Activated CD8-positive, alpha-beta T cell treated with anti-CD3 and anti-CD28 coated beads for 36 hours (primary cell): ENCODE data around the gene GATB. TPM values are rescaled to one million over a fixed set of nuclear protein-coding genes. Genes with fewer than 3 reads are reported as not detected.

Experiments used
- ATAC-seq: fragments of 200-7000 bp; cut with Tn5 transposase; one replicate; pipeline ENCODE4 v1.10.0; 2021; ENCODE audit warnings: mild to moderate bottlenecking, moderate library complexity
- CTCF ChIA-PET: fragments of 350-600 bp; sonication (Branson Sonifier 250); formaldehyde crosslinking; loops from one replicate; lab custom pipeline; 2021; ENCODE audit warnings: antibody characterized with exemption; lab: Charles Lee
- POLR2A ChIA-PET: fragments of 350-600 bp; sonication (Branson Sonifier 250); formaldehyde crosslinking; loops from one replicate; lab custom pipeline; 2021; ENCODE audit warnings: antibody characterized with exemption; lab: Charles Lee
- DNase-seq: peaks from one replicate; pipeline ENCODE4 v3.0.0-alpha.2; 2020
- H3K27ac Mint-ChIP-seq: one replicate; pipeline ENCODE4 v1.8.0; 2021; ENCODE audit warnings: mild to moderate bottlenecking, mixed read lengths
- H3K27me3 Mint-ChIP-seq: one replicate; pipeline ENCODE4 v1.8.0; 2021; ENCODE audit warnings: mixed read lengths
- H3K36me3 Mint-ChIP-seq: one replicate; pipeline ENCODE4 v1.8.0; 2021; ENCODE audit warnings: low read depth, mixed read lengths
- H3K4me1 Mint-ChIP-seq: one replicate; pipeline ENCODE4 v1.8.0; 2021; ENCODE audit warnings: low read depth, mixed read lengths
- H3K4me3 Mint-ChIP-seq: one replicate; pipeline ENCODE4 v1.8.0; 2021; ENCODE audit warnings: mild to moderate bottlenecking, moderate library complexity, mixed read lengths
- H3K9me3 Mint-ChIP-seq: one replicate; pipeline ENCODE4 v1.8.0; 2021; ENCODE audit warnings: mixed read lengths
- intact Hi-C: fragments of 100-400 bp; cut with micrococcal nuclease; formaldehyde crosslinking; loops from one replicate; pipeline ENCODE4 v1.10.0; 2022
- total RNA-seq, 2 experiments: library from RNA; stranded (reverse); gene quantifications; one replicate each; pipeline ENCODE4 v1.2.3, GENCODE V29; 2021
- TF ChIP-seq, protein P1 (sequence below): fragments of 200-600 bp; IDR thresholded peaks from one replicate; pipeline ENCODE4 v1.8.0; 2022; ENCODE audit warnings: antibody characterized with exemption, mild to moderate bottlenecking

The GATB gene
- total RNA-seq, 2 experiments from 2014 or later, result 19.1 to 22.3 TPM

DNA sequence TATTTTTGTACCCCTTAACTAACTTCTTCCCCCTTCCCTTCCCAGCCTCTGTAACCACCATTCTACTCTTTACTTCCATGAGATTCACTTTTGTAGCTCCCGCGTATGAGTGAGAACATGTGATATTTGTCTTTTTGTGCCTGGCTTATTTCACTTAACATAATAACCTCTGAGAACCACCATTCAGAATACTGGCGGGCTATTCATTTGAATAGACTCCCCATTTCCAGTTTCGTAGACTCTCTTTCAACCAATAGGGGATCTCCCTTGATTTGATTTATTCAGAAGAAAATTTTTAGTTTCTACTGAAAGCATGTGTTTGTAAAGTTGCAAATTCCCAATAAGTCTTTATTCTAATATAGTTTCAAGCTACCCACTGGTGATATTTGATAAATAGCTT is 117.2 kb downstream of the GATB start:
- CTCF ChIA-PET, result no interaction called here

DNA sequence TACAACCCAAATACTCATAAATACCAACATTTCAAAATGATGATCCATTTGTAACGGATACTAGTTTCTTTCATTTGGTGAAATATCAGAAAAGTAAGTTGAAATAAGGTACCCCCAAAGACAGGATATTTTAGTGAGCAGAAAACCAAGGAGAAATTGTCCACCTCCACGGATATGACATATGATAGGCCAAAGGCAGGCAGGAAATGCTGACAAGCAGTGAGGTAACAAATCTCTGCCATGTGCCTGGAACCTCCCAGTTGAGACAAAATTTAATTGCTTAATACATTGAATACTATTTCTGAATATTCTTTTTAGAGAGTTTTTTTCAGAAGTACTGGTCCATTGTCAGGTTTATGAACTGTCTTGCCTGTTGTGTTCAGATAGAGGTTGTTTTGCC is 118.8 kb downstream of the GATB start:
- TF ChIP-seq, protein P1, sequence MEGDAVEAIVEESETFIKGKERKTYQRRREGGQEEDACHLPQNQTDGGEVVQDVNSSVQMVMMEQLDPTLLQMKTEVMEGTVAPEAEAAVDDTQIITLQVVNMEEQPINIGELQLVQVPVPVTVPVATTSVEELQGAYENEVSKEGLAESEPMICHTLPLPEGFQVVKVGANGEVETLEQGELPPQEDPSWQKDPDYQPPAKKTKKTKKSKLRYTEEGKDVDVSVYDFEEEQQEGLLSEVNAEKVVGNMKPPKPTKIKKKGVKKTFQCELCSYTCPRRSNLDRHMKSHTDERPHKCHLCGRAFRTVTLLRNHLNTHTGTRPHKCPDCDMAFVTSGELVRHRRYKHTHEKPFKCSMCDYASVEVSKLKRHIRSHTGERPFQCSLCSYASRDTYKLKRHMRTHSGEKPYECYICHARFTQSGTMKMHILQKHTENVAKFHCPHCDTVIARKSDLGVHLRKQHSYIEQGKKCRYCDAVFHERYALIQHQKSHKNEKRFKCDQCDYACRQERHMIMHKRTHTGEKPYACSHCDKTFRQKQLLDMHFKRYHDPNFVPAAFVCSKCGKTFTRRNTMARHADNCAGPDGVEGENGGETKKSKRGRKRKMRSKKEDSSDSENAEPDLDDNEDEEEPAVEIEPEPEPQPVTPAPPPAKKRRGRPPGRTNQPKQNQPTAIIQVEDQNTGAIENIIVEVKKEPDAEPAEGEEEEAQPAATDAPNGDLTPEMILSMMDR, result no peak
- no peaks in the 10 kb centered on the region for H3K9me3 Mint-ChIP-seq
- POLR2A ChIA-PET, result no interaction called here
- no peaks in the 10 kb centered on the region for H3K36me3 Mint-ChIP-seq
- H3K4me3 Mint-ChIP-seq, result no peak overlapping the region
- H3K27me3 Mint-ChIP-seq, result no peaks in the 10 kb centered on the region
- no peak overlapping the region for H3K27ac Mint-ChIP-seq
- no peak for DNase-seq
- no peak for ATAC-seq
- intact Hi-C loops, result no loop called here
- H3K4me1 Mint-ChIP-seq, result no peaks in the 10 kb centered on the region
- CTCF ChIA-PET, result no interaction called here

More for the DNA sequence above, 117.2 kb downstream of the GATB start:
- H3K36me3 Mint-ChIP-seq, result no peaks in the 10 kb centered on the region
- intact Hi-C loops, result no loop called here
- no peaks in the 10 kb centered on the region for H3K9me3 Mint-ChIP-seq
- no peaks in the 10 kb centered on the region for H3K27me3 Mint-ChIP-seq
- H3K4me3 Mint-ChIP-seq, result no peak overlapping the region
- TF ChIP-seq, protein P1, result no peak
- DNase-seq (no peak), ATAC-seq (no peak)
- POLR2A ChIA-PET, result interaction anchor here (0.8 kb wide), 1 partner anchor 40 kb away, joined by 3 read pairs; no protein-coding TSS in a partner anchor
- no peaks in the 10 kb centered on the region for H3K4me1 Mint-ChIP-seq
- H3K27ac Mint-ChIP-seq, result no peak overlapping the region

DNA sequence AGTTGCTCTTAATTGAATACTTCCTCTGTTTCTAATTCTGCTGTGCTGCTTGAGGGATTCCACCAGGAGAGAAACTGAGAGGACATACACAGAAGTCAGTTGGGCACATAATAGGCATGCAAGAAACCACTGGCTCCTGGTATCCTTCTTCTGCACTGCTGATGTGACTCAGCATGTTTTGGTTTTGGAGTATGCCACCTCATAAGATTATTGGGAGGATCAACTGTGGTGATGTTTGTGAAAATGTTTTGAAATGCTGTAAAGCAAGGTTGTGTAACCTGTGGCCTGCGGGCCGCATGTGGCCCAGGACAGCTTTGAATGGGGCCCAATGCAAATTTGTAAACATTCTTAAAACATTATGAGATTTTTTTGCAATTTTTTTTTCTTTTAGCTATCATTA is 119.6 kb downstream of the GATB start:
- POLR2A ChIA-PET, result no interaction called here
- H3K27me3 Mint-ChIP-seq, result no peaks in the 10 kb centered on the region
- H3K9me3 Mint-ChIP-seq, result no peaks in the 10 kb centered on the region
- TF ChIP-seq, protein P1, result no peak
- H3K36me3 Mint-ChIP-seq, result no peaks in the 10 kb centered on the region
- ATAC-seq (no peak), DNase-seq (no peak)
- intact Hi-C loops, result no loop called here
- H3K27ac Mint-ChIP-seq, result no peak overlapping the region
- H3K4me3 Mint-ChIP-seq, result no peak overlapping the region
- CTCF ChIA-PET, result no interaction called here
- no peaks in the 10 kb centered on the region for H3K4me1 Mint-ChIP-seq

DNA sequence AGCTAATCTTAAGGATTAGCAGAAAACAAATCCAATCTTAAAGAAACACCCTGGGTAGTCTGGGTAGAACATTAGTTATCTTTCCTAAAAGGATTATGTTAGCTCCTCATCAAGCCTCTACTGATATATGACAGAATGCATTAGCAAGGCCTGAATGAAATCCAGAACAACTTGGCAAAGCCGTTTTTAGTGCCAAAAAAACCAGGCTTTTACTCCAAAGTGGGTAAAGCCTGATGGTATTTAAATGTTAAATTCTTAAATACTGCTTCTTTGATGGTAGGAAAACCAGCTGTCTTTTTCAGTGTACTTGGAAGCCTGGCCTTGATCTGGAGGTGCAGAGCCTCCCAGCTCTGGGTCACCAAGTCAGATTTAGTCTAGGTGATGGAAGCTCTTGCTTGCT is 120.4 kb downstream of the GATB start:
- ChIA-PET POLR2A (no interaction called here), CTCF (interaction anchor here (0.6 to 1.5 kb wide), 3 partner anchors 9 to 278 kb away, joined by 3 read pairs; no protein-coding TSS in a partner anchor)
- Mint-ChIP-seq H3K27ac (no peak overlapping the region), H3K4me1 (no peaks in the 10 kb centered on the region), H3K27me3 (peaks cover 1% of the 10 kb centered on the region), H3K4me3 (no peak overlapping the region), H3K36me3 (no peaks in the 10 kb centered on the region), H3K9me3 (no peaks in the 10 kb centered on the region)
- TF ChIP-seq, protein P1, result no peak
- no peak for ATAC-seq
- intact Hi-C loops, result no loop called here
- no peak for DNase-seq

DNA sequence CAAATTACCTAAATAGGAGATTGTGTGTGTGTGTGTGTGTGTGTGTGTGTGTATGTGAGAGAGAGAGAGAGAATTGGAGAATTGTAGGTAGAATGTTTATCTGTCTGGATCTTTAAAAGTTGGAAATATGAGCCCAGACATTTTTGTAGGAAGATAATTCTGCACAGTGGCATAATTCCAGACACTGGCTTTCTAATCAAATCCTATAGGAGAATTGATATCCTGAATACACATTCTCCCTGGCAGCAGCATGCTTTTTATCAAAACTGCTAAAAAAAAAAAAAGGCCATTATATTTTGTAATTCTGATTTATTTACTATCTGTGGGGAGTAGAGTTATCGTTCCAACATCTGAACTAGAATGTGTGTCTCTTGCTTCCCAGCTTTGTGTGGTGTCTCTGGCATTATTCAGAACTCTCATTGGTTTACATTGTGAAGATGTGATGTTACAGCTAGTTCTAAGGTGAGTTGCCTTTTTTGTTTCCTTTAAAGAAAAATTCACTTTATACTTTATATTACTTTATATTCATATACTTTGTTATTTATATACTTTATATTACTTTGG is 122.4 kb downstream of the GATB start:
- ChIA-PET CTCF (interaction anchor here (0.6 kb wide), 1 partner anchor 1569 kb away, joined by 3 read pairs; no protein-coding TSS in a partner anchor), POLR2A (no interaction called here)
- no peaks in the 10 kb centered on the region for H3K36me3 Mint-ChIP-seq
- H3K27ac Mint-ChIP-seq, result no peak overlapping the region
- no peaks in the 10 kb centered on the region for H3K9me3 Mint-ChIP-seq
- intact Hi-C loops, result no loop called here
- H3K4me3 Mint-ChIP-seq, result no peak overlapping the region
- no peak for DNase-seq
- H3K4me1 Mint-ChIP-seq, result no peaks in the 10 kb centered on the region
- peaks cover 2% of the 10 kb centered on the region for H3K27me3 Mint-ChIP-seq
- TF ChIP-seq, protein P1, result no peak
- ATAC-seq, result no peak
